WTC11 (cell line): Measurements from ENCODE around the gene ANO9. TPM values are rescaled to one million over a fixed set of nuclear protein-coding genes. Genes with fewer than 3 reads are reported as not detected.

Experiments
- AFF4 ChIP-seq: sonication (generic); formaldehyde crosslinking; IDR thresholded peaks from 2 replicates; pipeline ENCODE4 v1.8.1; 2023; ENCODE audit warnings: mild to moderate bottlenecking, missing genetic modification reagents, borderline replicate concordance
- CBFB ChIP-seq: sonication (generic); formaldehyde crosslinking; IDR thresholded peaks from 2 replicates; pipeline ENCODE4 v1.8.1; 2022; ENCODE audit warnings: mild to moderate bottlenecking, low read depth, missing genetic modification reagents
- CREM ChIP-seq: sonication (generic); formaldehyde crosslinking; IDR thresholded peaks from 2 replicates; pipeline ENCODE4 v1.8.1; 2022; ENCODE audit warnings: mild to moderate bottlenecking, missing genetic modification reagents, moderate library complexity
- E2F4 ChIP-seq: sonication (generic); formaldehyde crosslinking; IDR thresholded peaks from 2 replicates; pipeline ENCODE4 v1.8.1; 2022; ENCODE audit warnings: low read depth, mild to moderate bottlenecking, moderate library complexity, missing genetic modification reagents, borderline replicate concordance
- EMX1 ChIP-seq: fragments of 250-450 bp; sonication (Bioruptor Pico); IDR thresholded peaks from 2 replicates; pipeline ENCODE4 v1.8.0; 2021; ENCODE audit warnings: mild to moderate bottlenecking
- FOXK1 ChIP-seq: sonication (generic); formaldehyde crosslinking; IDR thresholded peaks from 2 replicates; pipeline ENCODE4 v1.8.0; 2022; ENCODE audit warnings: mild to moderate bottlenecking, moderate library complexity, missing genetic modification reagents
- GABPB1 ChIP-seq: sonication (generic); formaldehyde crosslinking; IDR thresholded peaks from 2 replicates; pipeline ENCODE4 v1.8.1; 2023; ENCODE audit warnings: mild to moderate bottlenecking, missing genetic modification reagents
- IRF1 ChIP-seq: sonication (generic); formaldehyde crosslinking; IDR thresholded peaks from 2 replicates; pipeline ENCODE4 v1.8.0; 2023; ENCODE audit warnings: missing genetic modification reagents
- JUN ChIP-seq: sonication (generic); formaldehyde crosslinking; IDR thresholded peaks from 2 replicates; pipeline ENCODE4 v1.8.0; 2023; ENCODE audit warnings: mild to moderate bottlenecking, missing genetic modification reagents
- MLX ChIP-seq: sonication (generic); formaldehyde crosslinking; IDR thresholded peaks from 2 replicates; pipeline ENCODE4 v1.8.1; 2023; ENCODE audit warnings: mild to moderate bottlenecking, missing genetic modification reagents, moderate library complexity
- MYBL2 ChIP-seq: sonication (generic); formaldehyde crosslinking; IDR thresholded peaks from 2 replicates; pipeline ENCODE4 v1.8.1; 2023; ENCODE audit warnings: mild to moderate bottlenecking, moderate library complexity, missing genetic modification reagents
- NR3C1 ChIP-seq: sonication (generic); formaldehyde crosslinking; conservative IDR thresholded peaks from 2 replicates; pipeline ENCODE4 v1.8.1; 2023; ENCODE audit warnings: low read depth, mild to moderate bottlenecking, missing genetic modification reagents
- SMAD4 ChIP-seq: sonication (generic); formaldehyde crosslinking; IDR thresholded peaks from 2 replicates; pipeline ENCODE4 v1.8.0; 2022; ENCODE audit warnings: mild to moderate bottlenecking, missing genetic modification reagents
- SOX15 ChIP-seq: fragments of 250-450 bp; sonication (Bioruptor Pico); IDR thresholded peaks from 2 replicates; pipeline ENCODE4 v1.9.0; 2021; ENCODE audit warnings: mild to moderate bottlenecking
- STAT6 ChIP-seq: sonication (generic); formaldehyde crosslinking; conservative IDR thresholded peaks from 2 replicates; pipeline ENCODE4 v1.8.1; 2023; ENCODE audit warnings: mild to moderate bottlenecking, low read depth, missing genetic modification reagents, moderate library complexity
- USF2 ChIP-seq: sonication (generic); formaldehyde crosslinking; IDR thresholded peaks from 2 replicates; pipeline ENCODE4 v1.8.1; 2023; ENCODE audit warnings: mild to moderate bottlenecking, missing genetic modification reagents, moderate library complexity
- ZMAT4 ChIP-seq: fragments of 250-450 bp; sonication (Bioruptor Pico); IDR thresholded peaks from 2 replicates; pipeline ENCODE4 v1.9.0; 2021; ENCODE audit warnings: mild to moderate bottlenecking
- ZNF263 ChIP-seq: sonication (generic); formaldehyde crosslinking; IDR thresholded peaks from 2 replicates; pipeline ENCODE4 v1.8.1; 2022; ENCODE audit warnings: low read depth, mild to moderate bottlenecking, moderate library complexity, missing genetic modification reagents
- ZNF281 ChIP-seq: sonication (generic); formaldehyde crosslinking; IDR thresholded peaks from 2 replicates; pipeline ENCODE4 v1.8.0; 2023; ENCODE audit warnings: mild to moderate bottlenecking, missing genetic modification reagents
- ZNF317 ChIP-seq: sonication (generic); formaldehyde crosslinking; IDR thresholded peaks from 2 replicates; pipeline ENCODE4 v1.8.1; 2023; ENCODE audit warnings: low read depth, mild to moderate bottlenecking, moderate library complexity, missing genetic modification reagents, borderline replicate concordance
- ZNF396 ChIP-seq: fragments of 250-450 bp; sonication (Bioruptor Pico); IDR thresholded peaks from 2 replicates; pipeline ENCODE4 v1.8.0; 2021; ENCODE audit warnings: mild to moderate bottlenecking, moderate library complexity, borderline replicate concordance
- ZNF423 ChIP-seq: fragments of 250-450 bp; sonication (Bioruptor Pico); IDR thresholded peaks from 2 replicates; pipeline ENCODE4 v2.1.2; 2022; ENCODE audit warnings: mild to moderate bottlenecking, moderate library complexity
- ZNF512 ChIP-seq: sonication (generic); formaldehyde crosslinking; IDR thresholded peaks from 2 replicates; pipeline ENCODE4 v1.8.1; 2022; ENCODE audit warnings: missing genetic modification reagents, borderline replicate concordance
- total RNA-seq: library from RNA; stranded (reverse); gene quantifications from 3 replicates; pipeline ENCODE4 v1.2.3, GENCODE V29; 2021

The ANO9 gene
- total RNA-seq, 1 experiment from 2014 or later: 13.2 TPM

GRCh38 chr11:447923-448731 lies 6.3 kb upstream of the ANO9 start (continued):
- TF ChIP-seq AFF4 (CRISPR knock-in tag) (no peak), SMAD4 (0 out of 2 replicates have a peak, but pooled peaks have one; percentile 45), IRF1 (no peak; the same call in 1 of the 2 replicates), MYBL2 (CRISPR knock-in tag) (no peak), ZNF423 (CRISPR knock-in tag) (peak; percentile 62; the same call in 1 of the 2 replicates), FOXK1 (CRISPR knock-in tag) (peak; percentile 30; the same call in 1 of the 2 replicates), CBFB (no peak), CREM (CRISPR knock-in tag) (no peak), MLX (no peak), SOX15 (CRISPR knock-in tag) (no peak), E2F4 (CRISPR knock-in tag) (no peak), STAT6 (CRISPR knock-in tag) (no peak), GABPB1 (CRISPR knock-in tag) (no peak), NR3C1 (CRISPR knock-in tag) (no peak), JUN (CRISPR knock-in tag) (no peak), EMX1 (CRISPR knock-in tag) (no peak), ZNF263 (CRISPR knock-in tag) (no peak), ZNF317 (CRISPR knock-in tag) (no peak), ZNF396 (CRISPR knock-in tag) (no peak), USF2 (CRISPR knock-in tag) (peak; percentile 87), ZMAT4 (CRISPR knock-in tag) (no peak), ZNF512 (CRISPR knock-in tag) (no peak), ZNF281 (CRISPR knock-in tag) (0 out of 2 replicates have a peak, but pooled peaks have one; percentile 44)
